Liver (tissue), 9 donors: ENCODE results near the gene RNF157. TPM values are rescaled to one million over a fixed set of nuclear protein-coding genes. Genes with fewer than 3 reads are reported as not detected.

ENCODE experiments used
- DNase-seq: peaks from one replicate; pipeline ENCODE4 v3.0.0-alpha.2; 2017; ENCODE audit warnings: low spot score
- H3K27ac ChIP-seq, 2 donors: one replicate each; pipeline ENCODE4 v1.7.0; 2013; ENCODE audit warnings: inconsistent platforms in 2 of 2, low read length in 2 of 2, control low read depth in 1 of 2, low read depth in 1 of 2, mild to moderate bottlenecking in 1 of 2
- H3K27me3 ChIP-seq, 4 donors: one replicate each; pipeline versions ENCODE4 v1.6.1 to v1.7.0; 2013; ENCODE audit warnings: low read length in 3 of 4, inconsistent platforms in 1 of 4, mild to moderate bottlenecking in 1 of 4, moderate library complexity in 1 of 4; ENCODE audit not compliant: control insufficient read depth in 4 of 4, insufficient read depth in 4 of 4
- H3K36me3 ChIP-seq, 4 donors: one replicate each; pipeline versions ENCODE4 v1.6.1 to v1.7.0; 2013; ENCODE audit warnings: low read length in 3 of 4, mild to moderate bottlenecking in 3 of 4, low read depth in 1 of 4, moderate library complexity in 1 of 4; ENCODE audit not compliant: control insufficient read depth in 4 of 4, insufficient read depth in 3 of 4
- H3K4me1 ChIP-seq, 4 donors: one replicate each; pipeline versions ENCODE4 v1.6.1 to v1.7.0; 2013; ENCODE audit warnings: low read length in 3 of 4, mild to moderate bottlenecking in 3 of 4, moderate library complexity in 1 of 4; ENCODE audit not compliant: control insufficient read depth in 4 of 4, insufficient read depth in 4 of 4
- H3K4me3 ChIP-seq, 3 donors: one replicate each; pipeline versions ENCODE4 v1.6.1 to v1.7.0; 2013; ENCODE audit warnings: low read length in 3 of 3, control low read depth in 1 of 3, low read depth in 1 of 3, mild to moderate bottlenecking in 1 of 3
- H3K9ac ChIP-seq, 2 donors: one replicate each; pipeline ENCODE4 v1.7.0; 2013; ENCODE audit warnings: low read length in 2 of 2, mild to moderate bottlenecking in 2 of 2, moderate library complexity in 2 of 2, control low read depth in 1 of 2, low read depth in 1 of 2
- H3K9me3 ChIP-seq, 4 donors: one replicate each; pipeline versions ENCODE4 v1.6.1 to v1.7.0; 2013; ENCODE audit warnings: low read length in 3 of 4; ENCODE audit not compliant: control insufficient read depth in 4 of 4
- ATF3 ChIP-seq: IDR thresholded peaks from 2 replicates; pipeline ENCODE4 v1.6.1; 2016; ENCODE audit warnings: antibody characterized with exemption
- EGR1 ChIP-seq, 2 donors: IDR thresholded peaks; 2 replicates each; pipeline ENCODE4 v1.6.1; 2016 to 2018; ENCODE audit warnings: antibody characterized with exemption in 2 of 2, low read depth in 2 of 2
- FOXA1 ChIP-seq: IDR thresholded peaks from 2 replicates; pipeline ENCODE4 v1.6.1; 2016; ENCODE audit warnings: antibody characterized with exemption
- FOXA2 ChIP-seq: IDR thresholded peaks from 2 replicates; pipeline ENCODE4 v1.6.1; 2016; ENCODE audit warnings: antibody characterized with exemption
- GABPA ChIP-seq, 2 donors: IDR thresholded peaks in 1 of 2; conservative IDR thresholded peaks in 1 of 2; 2 replicates each; pipeline ENCODE4 v1.6.1; 2016; ENCODE audit warnings: antibody characterized with exemption in 2 of 2, mild to moderate bottlenecking in 1 of 2, moderate library complexity in 1 of 2
- HNF4A ChIP-seq, 2 donors: conservative IDR thresholded peaks; 2 replicates each; pipeline ENCODE4 v1.6.1; 2016; ENCODE audit warnings: antibody characterized with exemption in 2 of 2, mild to moderate bottlenecking in 2 of 2
- HNF4G ChIP-seq: IDR thresholded peaks from 2 replicates; pipeline ENCODE4 v1.6.1; 2016; ENCODE audit warnings: antibody characterized with exemption
- JUND ChIP-seq, 2 donors: IDR thresholded peaks; 2 replicates each; pipeline ENCODE4 v1.6.1; 2016; ENCODE audit warnings: antibody characterized with exemption in 2 of 2
- MAX ChIP-seq: IDR thresholded peaks from 2 replicates; pipeline ENCODE4 v1.6.1; 2016; ENCODE audit warnings: antibody characterized with exemption
- NR2F2 ChIP-seq: IDR thresholded peaks from 2 replicates; pipeline ENCODE4 v1.6.1; 2016; ENCODE audit warnings: antibody characterized with exemption
- RAD21 ChIP-seq, 2 donors: IDR thresholded peaks; 2 replicates each; pipeline ENCODE4 v1.6.1; 2016; ENCODE audit warnings: antibody characterized with exemption in 2 of 2, mild to moderate bottlenecking in 2 of 2
- RXRA ChIP-seq, 2 donors: IDR thresholded peaks; 2 replicates each; pipeline ENCODE4 v1.6.1; 2017 to 2018; ENCODE audit warnings: antibody characterized with exemption in 2 of 2, mild to moderate bottlenecking in 1 of 2
- SP1 ChIP-seq: IDR thresholded peaks from 2 replicates; pipeline ENCODE4 v1.6.1; 2018; ENCODE audit warnings: antibody characterized with exemption, mild to moderate bottlenecking
- YY1 ChIP-seq: IDR thresholded peaks from 2 replicates; pipeline ENCODE4 v1.6.1; 2016; ENCODE audit warnings: antibody characterized with exemption, mild to moderate bottlenecking
- ZBTB33 ChIP-seq: IDR thresholded peaks from 2 replicates; pipeline ENCODE4 v1.6.1; 2016; ENCODE audit warnings: antibody characterized with exemption
- WGBS: extraction: QIAGEN DNeasy Blood & Tissue Kit; methylation state at CpG from one replicate; pipeline ENCODE4 v1.1.7; 2013; 5-methylcytosine and 5-hydroxymethylcytosine counted together
- polyA plus RNA-seq, 2 donors: library from polyadenylated mRNA; stranded (reverse) in 1 of 2; unstranded in 1 of 2; fragments of 200-250 nt in 1 of 2; fragments of >200 nt in 1 of 2; fragmentation: Nextera tagmentation in 1 of 2; extraction: Ambion mirVana in 1 of 2; gene quantifications; one replicate each; pipeline versions ENCODE4 v1.2.1 to v1.2.3, GENCODE V29; 2013 to 2015
- total RNA-seq, 2 donors: library from RNA; depleted of rRNA; stranded (reverse); fragments of >200 nt; gene quantifications; one replicate each; pipeline ENCODE4 v1.2.3, GENCODE V29; 2014
- TF ChIP-seq, protein P1 (sequence below): IDR thresholded peaks from 2 replicates; pipeline ENCODE4 v1.6.1; 2016; ENCODE audit warnings: antibody characterized with exemption, mild to moderate bottlenecking
- TF ChIP-seq, protein P2 (sequence below): fragments of 150-350 bp; IDR thresholded peaks from 2 replicates; pipeline ENCODE4 v1.5.1; 2017; ENCODE audit warnings: improper control_type of control experiment, low read depth, low read length; ENCODE audit not compliant: missing input control
- donor health status: healthy.
- donor health status: healthy.
- donor health status: healthy.
- donor health status: healthy.
- donor health status: healthy.

The RNF157 gene
- total and polyA plus RNA-seq, 4 donors = 0.42 to 2.9 (median 0.66) TPM

DNA sequence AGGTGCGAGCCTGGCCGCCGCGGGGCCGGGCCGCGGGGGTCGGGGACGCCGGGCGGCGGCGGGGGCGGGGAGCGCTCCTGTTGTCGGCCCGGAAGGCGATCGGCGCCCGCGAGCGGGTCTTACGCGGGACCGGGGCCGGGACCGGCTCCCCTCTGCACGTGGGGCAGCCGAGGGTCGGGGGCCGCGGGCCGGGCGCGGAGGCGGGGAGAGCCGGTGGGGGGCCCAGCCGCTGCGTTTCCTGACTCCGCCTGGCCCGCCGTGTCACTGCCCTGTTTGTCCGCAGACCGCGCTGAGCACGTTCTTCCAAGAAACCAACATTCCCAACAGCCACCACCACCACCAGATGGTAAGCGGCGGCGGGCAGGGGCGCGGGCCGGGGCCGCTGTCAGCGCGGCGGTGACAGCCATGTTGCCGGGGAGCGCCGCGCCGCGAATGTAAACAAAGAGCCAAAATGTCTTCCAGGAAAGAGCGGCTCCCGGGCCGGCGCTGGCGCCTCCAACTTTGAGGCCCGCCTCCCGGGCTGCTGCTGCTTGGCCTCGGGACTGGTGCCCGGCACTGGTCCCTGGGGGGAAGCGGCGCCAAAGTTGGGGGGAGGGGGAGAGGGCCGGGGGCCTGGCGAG lies 25.4 kb upstream of the RNF157 start:
- WGBS = 1% methylated on average over 76 of the region's 76 CpGs
- Histone ChIP-seq H3K4me1 (peaks cover 6 to 37% (median 23%) of the 10 kb centered on the region in 4 donors), H3K9me3 (no peaks in the 10 kb centered on the region), H3K4me3 (peak overlapping the region; percentile 73 to 97 (median 87)), H3K9ac (peak overlapping the region in 1 of 2 donors; percentile 77), H3K36me3 (peaks cover 0 to 2% (median 0%) of the 10 kb centered on the region in 4 donors), H3K27me3 (no peaks in the 10 kb centered on the region), H3K27ac (peak overlapping the region; percentile 91 to 96)
- peak; percentile 69 for DNase-seq
- TF ChIP-seq EGR1 (IDR thresholded peaks at IDR 0.05; ENCODE audit: low read depth in 2 of 2) (no peak), YY1 (peak; percentile 89), ZBTB33 (no peak), FOXA1 (peak; percentile 9), SP1 (no peak), FOXA2 (peak; percentile 32)

DNA sequence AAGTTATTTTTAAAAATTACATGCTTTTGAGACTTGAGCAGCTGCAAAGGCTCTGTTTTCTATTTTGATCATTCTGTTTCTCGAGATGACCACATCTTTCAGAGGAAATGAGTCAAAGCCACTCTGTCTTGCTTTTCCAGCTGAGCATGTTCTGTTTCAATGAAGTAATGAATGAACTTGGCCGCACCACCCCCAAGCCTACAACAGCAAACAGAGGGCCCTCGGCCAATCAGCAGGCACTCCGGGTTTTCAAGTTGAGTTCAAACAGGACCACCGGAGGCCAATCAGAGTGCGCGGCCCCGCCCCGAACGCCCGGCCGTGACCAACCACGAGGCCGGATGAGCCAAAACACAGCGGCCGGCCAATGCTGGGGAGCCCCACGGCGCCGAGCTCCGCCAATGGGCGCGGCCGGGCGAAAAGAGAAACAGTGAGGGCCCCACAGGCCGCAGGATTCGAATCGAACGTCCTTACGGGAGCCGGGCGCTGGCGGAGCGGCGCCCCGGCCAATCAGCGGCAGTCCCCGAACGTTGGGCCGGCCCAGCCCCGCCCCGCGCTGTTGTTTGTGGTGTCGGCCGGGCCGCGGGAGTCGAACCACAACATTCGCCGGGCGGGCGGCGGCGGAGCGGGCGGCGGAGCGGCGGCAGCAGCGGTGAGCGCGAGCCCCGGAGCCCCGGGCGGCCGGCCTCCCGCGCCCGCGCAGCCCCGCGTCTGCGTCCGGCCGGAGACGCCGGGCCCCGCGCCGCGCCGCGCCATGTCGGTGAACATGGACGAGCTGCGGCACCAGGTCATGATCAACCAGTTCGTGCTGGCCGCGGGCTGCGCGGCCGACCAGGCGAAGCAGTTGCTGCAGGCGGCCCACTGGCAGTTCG lies 24.7 kb upstream of the RNF157 start, which contains the start of gene UBALD2:
TSS of gene UBALD2 (plus strand) at position 594 of the 869 bp plus-strand sequence. CDS start at position 752, 158 bp downstream.
- Histone ChIP-seq H3K27ac (peak within 1 kb of the TSS; percentile 91 to 96), H3K9me3 (no peaks in the 10 kb centered on the region), H3K4me1 (peaks cover 6 to 36% (median 22%) of the 10 kb centered on the region in 4 donors), H3K4me3 (peak within 1 kb of the TSS; percentile 73 to 97 (median 87)), H3K9ac (peak within 1 kb of the TSS in 1 of 2 donors; percentile 77), H3K27me3 (no peaks in the 10 kb centered on the region), H3K36me3 (peaks cover 0 to 2% (median 0%) of the 10 kb centered on the region in 4 donors)
- peak; percentile 8 to 10 for TF ChIP-seq HNF4A (conservative IDR thresholded peaks at IDR 0.05)
- peak; percentile 45 for TF ChIP-seq NR2F2
- TF ChIP-seq ATF3 = no peak
- TF ChIP-seq, protein P1, sequence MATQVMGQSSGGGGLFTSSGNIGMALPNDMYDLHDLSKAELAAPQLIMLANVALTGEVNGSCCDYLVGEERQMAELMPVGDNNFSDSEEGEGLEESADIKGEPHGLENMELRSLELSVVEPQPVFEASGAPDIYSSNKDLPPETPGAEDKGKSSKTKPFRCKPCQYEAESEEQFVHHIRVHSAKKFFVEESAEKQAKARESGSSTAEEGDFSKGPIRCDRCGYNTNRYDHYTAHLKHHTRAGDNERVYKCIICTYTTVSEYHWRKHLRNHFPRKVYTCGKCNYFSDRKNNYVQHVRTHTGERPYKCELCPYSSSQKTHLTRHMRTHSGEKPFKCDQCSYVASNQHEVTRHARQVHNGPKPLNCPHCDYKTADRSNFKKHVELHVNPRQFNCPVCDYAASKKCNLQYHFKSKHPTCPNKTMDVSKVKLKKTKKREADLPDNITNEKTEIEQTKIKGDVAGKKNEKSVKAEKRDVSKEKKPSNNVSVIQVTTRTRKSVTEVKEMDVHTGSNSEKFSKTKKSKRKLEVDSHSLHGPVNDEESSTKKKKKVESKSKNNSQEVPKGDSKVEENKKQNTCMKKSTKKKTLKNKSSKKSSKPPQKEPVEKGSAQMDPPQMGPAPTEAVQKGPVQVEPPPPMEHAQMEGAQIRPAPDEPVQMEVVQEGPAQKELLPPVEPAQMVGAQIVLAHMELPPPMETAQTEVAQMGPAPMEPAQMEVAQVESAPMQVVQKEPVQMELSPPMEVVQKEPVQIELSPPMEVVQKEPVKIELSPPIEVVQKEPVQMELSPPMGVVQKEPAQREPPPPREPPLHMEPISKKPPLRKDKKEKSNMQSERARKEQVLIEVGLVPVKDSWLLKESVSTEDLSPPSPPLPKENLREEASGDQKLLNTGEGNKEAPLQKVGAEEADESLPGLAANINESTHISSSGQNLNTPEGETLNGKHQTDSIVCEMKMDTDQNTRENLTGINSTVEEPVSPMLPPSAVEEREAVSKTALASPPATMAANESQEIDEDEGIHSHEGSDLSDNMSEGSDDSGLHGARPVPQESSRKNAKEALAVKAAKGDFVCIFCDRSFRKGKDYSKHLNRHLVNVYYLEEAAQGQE = peak; percentile 43
- peak in 1 of 2 donors; percentile 14 for TF ChIP-seq RAD21 (IDR thresholded peaks at IDR 0.05)
- no peak for TF ChIP-seq HNF4G
- TF ChIP-seq MAX = peak; percentile 45
- TF ChIP-seq, protein P2, sequence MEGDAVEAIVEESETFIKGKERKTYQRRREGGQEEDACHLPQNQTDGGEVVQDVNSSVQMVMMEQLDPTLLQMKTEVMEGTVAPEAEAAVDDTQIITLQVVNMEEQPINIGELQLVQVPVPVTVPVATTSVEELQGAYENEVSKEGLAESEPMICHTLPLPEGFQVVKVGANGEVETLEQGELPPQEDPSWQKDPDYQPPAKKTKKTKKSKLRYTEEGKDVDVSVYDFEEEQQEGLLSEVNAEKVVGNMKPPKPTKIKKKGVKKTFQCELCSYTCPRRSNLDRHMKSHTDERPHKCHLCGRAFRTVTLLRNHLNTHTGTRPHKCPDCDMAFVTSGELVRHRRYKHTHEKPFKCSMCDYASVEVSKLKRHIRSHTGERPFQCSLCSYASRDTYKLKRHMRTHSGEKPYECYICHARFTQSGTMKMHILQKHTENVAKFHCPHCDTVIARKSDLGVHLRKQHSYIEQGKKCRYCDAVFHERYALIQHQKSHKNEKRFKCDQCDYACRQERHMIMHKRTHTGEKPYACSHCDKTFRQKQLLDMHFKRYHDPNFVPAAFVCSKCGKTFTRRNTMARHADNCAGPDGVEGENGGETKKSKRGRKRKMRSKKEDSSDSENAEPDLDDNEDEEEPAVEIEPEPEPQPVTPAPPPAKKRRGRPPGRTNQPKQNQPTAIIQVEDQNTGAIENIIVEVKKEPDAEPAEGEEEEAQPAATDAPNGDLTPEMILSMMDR = no peak
- peak in 1 of 2 donors; percentile 51 for TF ChIP-seq JUND (IDR thresholded peaks at IDR 0.05)
- peak; percentile 22 for TF ChIP-seq ZBTB33
- TF ChIP-seq RXRA (IDR thresholded peaks at IDR 0.05) = peak; percentile 74 to 76
- peak; percentile 77 for TF ChIP-seq YY1
- TF ChIP-seq GABPA (IDR thresholded peaks at IDR 0.05 in 1 of 2, conservative IDR thresholded peaks at IDR 0.05 in 1 of 2) = no peak
- TF ChIP-seq FOXA2 = no peak
- peak; percentile 100 for TF ChIP-seq SP1
- peak; percentile 99 for DNase-seq
- under 1% methylated on average over 94 of the region's 94 CpGs for WGBS
